WTC11 (cell line): ENCODE results near the gene USF2. TPM values are rescaled to one million over a fixed set of nuclear protein-coding genes. Genes with fewer than 3 reads are reported as not detected.

ENCODE experiments used
- CDX4 ChIP-seq: fragments of 250-450 bp; sonication (Bioruptor Pico); IDR thresholded peaks from 2 replicates; pipeline ENCODE4 v1.9.0; 2021; ENCODE audit warnings: moderate library complexity, mild to moderate bottlenecking, inconsistent platforms, borderline replicate concordance
- CREM ChIP-seq: sonication (generic); formaldehyde crosslinking; IDR thresholded peaks from 2 replicates; pipeline ENCODE4 v1.8.1; 2022; ENCODE audit warnings: mild to moderate bottlenecking, missing genetic modification reagents, moderate library complexity
- ETV6 ChIP-seq: sonication (generic); formaldehyde crosslinking; IDR thresholded peaks from 2 replicates; pipeline ENCODE4 v1.8.1; 2022; ENCODE audit warnings: mild to moderate bottlenecking, missing genetic modification reagents
- FOXK1 ChIP-seq: sonication (generic); formaldehyde crosslinking; IDR thresholded peaks from 2 replicates; pipeline ENCODE4 v1.8.0; 2022; ENCODE audit warnings: mild to moderate bottlenecking, moderate library complexity, missing genetic modification reagents
- FOXP1 ChIP-seq: sonication (generic); formaldehyde crosslinking; IDR thresholded peaks from 2 replicates; pipeline ENCODE4 v1.8.0; 2022; ENCODE audit warnings: missing genetic modification reagents, mild to moderate bottlenecking, moderate library complexity, borderline replicate concordance
- NFYB ChIP-seq: sonication (generic); formaldehyde crosslinking; conservative IDR thresholded peaks from 2 replicates; pipeline ENCODE4 v1.8.0; 2022; ENCODE audit warnings: low read depth, missing genetic modification reagents
- NR2C2 ChIP-seq: sonication (generic); formaldehyde crosslinking; IDR thresholded peaks from 2 replicates; pipeline ENCODE4 v1.8.0; 2022; ENCODE audit warnings: mild to moderate bottlenecking, missing genetic modification reagents
- SP1 ChIP-seq: sonication (generic); formaldehyde crosslinking; conservative IDR thresholded peaks from 2 replicates; pipeline ENCODE4 v1.8.1; 2022; ENCODE audit warnings: missing genetic modification reagents
- STAT6 ChIP-seq: sonication (generic); formaldehyde crosslinking; conservative IDR thresholded peaks from 2 replicates; pipeline ENCODE4 v1.8.1; 2023; ENCODE audit warnings: mild to moderate bottlenecking, low read depth, missing genetic modification reagents, moderate library complexity
- TEAD1 ChIP-seq: sonication (generic); formaldehyde crosslinking; IDR thresholded peaks from 2 replicates; pipeline ENCODE4 v1.8.0; 2022; ENCODE audit warnings: mild to moderate bottlenecking, missing genetic modification reagents
- USF2 ChIP-seq: sonication (generic); formaldehyde crosslinking; IDR thresholded peaks from 2 replicates; pipeline ENCODE4 v1.8.1; 2023; ENCODE audit warnings: mild to moderate bottlenecking, missing genetic modification reagents, moderate library complexity
- ZMAT4 ChIP-seq: fragments of 250-450 bp; sonication (Bioruptor Pico); IDR thresholded peaks from 2 replicates; pipeline ENCODE4 v1.9.0; 2021; ENCODE audit warnings: mild to moderate bottlenecking
- ZNF317 ChIP-seq: sonication (generic); formaldehyde crosslinking; IDR thresholded peaks from 2 replicates; pipeline ENCODE4 v1.8.1; 2023; ENCODE audit warnings: low read depth, mild to moderate bottlenecking, moderate library complexity, missing genetic modification reagents, borderline replicate concordance
- ZNF532 ChIP-seq: fragments of 250-450 bp; sonication (Bioruptor Pico); IDR thresholded peaks from 2 replicates; pipeline ENCODE4 v1.9.0; 2021; ENCODE audit warnings: mild to moderate bottlenecking, borderline replicate concordance
- ZSCAN18 ChIP-seq: fragments of 250-450 bp; sonication (Bioruptor Pico); IDR thresholded peaks from 2 replicates; pipeline ENCODE4 v2.1.2; 2022; ENCODE audit warnings: mild to moderate bottlenecking, moderate library complexity
- total RNA-seq: library from RNA; stranded (reverse); gene quantifications from 3 replicates; pipeline ENCODE4 v1.2.3, GENCODE V29; 2021

The USF2 gene
- total RNA-seq, 1 experiment from 2014 or later: 109 TPM

GRCh38 chr19:35269438-35270117, 816 bp downstream of the USF2 start (continued):
- TF ChIP-seq FOXK1 (CRISPR knock-in tag): peak; percentile 66; the same call in 1 of the 2 replicates
- TF ChIP-seq CREM (CRISPR knock-in tag): no peak
- TF ChIP-seq FOXP1 (CRISPR knock-in tag): peak; percentile 13; the same call in 1 of the 2 replicates
- no peak for TF ChIP-seq ZSCAN18 (CRISPR knock-in tag)
- TF ChIP-seq STAT6: no peak
- TF ChIP-seq ETV6: no peak
- no peak for TF ChIP-seq ZNF317 (CRISPR knock-in tag)
- peak; percentile 70; the same call in 1 of the 2 replicates for TF ChIP-seq SP1 (CRISPR knock-in tag)
- TF ChIP-seq NR2C2: no peak
- TF ChIP-seq ZNF532 (CRISPR knock-in tag): no peak
- TF ChIP-seq USF2 (CRISPR knock-in tag): 0 out of 2 replicates have a peak, but pooled peaks have one; percentile 33
- TF ChIP-seq NFYB (CRISPR knock-in tag): no peak
- TF ChIP-seq ZMAT4 (CRISPR knock-in tag): no peak
- peak; percentile 55 for TF ChIP-seq TEAD1 (CRISPR knock-in tag)
- no peak for TF ChIP-seq CDX4 (CRISPR knock-in tag)
- TF ChIP-seq, all 79 proteins: peak for 10
